Measurements from ENCODE around the gene KCNC4.

KCNC4 gene

GRCh38 chr1:110258734-110259133, 48.6 kb downstream of the KCNC4 start:
- Histone ChIP-seq H3K4me3 (ENCODE audit: low read depth, low read length) (no peak overlapping the region), H3K27ac (no peak overlapping the region), H3K27me3 (replicated peaks) (no peaks in the 10 kb centered on the region), H3K36me3 (replicated peaks) (no peaks in the 10 kb centered on the region)
- TF ChIP-seq CTCF (IDR thresholded peaks at IDR 0.05; ENCODE audit: low read depth, low read length, missing control alignments): no peak
- DNase-seq: no peak
- in situ Hi-C loops (cut with HindIII; ENCODE audit: low pct_ligation_motif_present, low sequenced_read_pairs): no loop called here

GRCh38 chr1:110259770-110260169, 49.7 kb downstream of the KCNC4 start:
- DNase-seq: no peak
- Histone ChIP-seq H3K36me3 (replicated peaks) (no peaks in the 10 kb centered on the region), H3K27ac (no peak overlapping the region), H3K4me3 (ENCODE audit: low read depth, low read length) (no peak overlapping the region), H3K27me3 (replicated peaks) (peaks cover 2% of the 10 kb centered on the region)
- in situ Hi-C loops (cut with HindIII; ENCODE audit: low pct_ligation_motif_present, low sequenced_read_pairs): no loop called here
- no peak for TF ChIP-seq CTCF (IDR thresholded peaks at IDR 0.05; ENCODE audit: low read depth, low read length, missing control alignments)

Measured in brain microvascular endothelial cell (primary cell).